BLaER1 treated with 17β-estradiol and CSF1 and Interleukin-3, amounts not matched to agents 10 nM and 100 nM (cell line): ENCODE results near the gene STRA6.

Experiments
- H3K27ac ChIP-seq, 11 experiments: shearing (Covaris generic); formaldehyde crosslinking; 2 replicates each; pipeline ENCODE4 v1.8.1; 2022
- H3K27me3 ChIP-seq, 11 experiments: shearing (Covaris generic); formaldehyde crosslinking; 2 replicates each; pipeline ENCODE4 v1.8.1; 2022
- H3K36me3 ChIP-seq, 11 experiments: shearing (Covaris generic); formaldehyde crosslinking; 2 replicates each; pipeline ENCODE4 v1.8.1; 2022
- H3K4me1 ChIP-seq, 10 experiments: shearing (Covaris generic); formaldehyde crosslinking; 2 replicates each; pipeline ENCODE4 v1.8.1; 2022
- H3K4me2 ChIP-seq, 11 experiments: shearing (Covaris generic); formaldehyde crosslinking; 2 replicates each; pipeline ENCODE4 v1.8.1; 2022
- H3K4me3 ChIP-seq, 10 experiments: shearing (Covaris generic); formaldehyde crosslinking; 2 replicates each; pipeline ENCODE4 v1.8.1; 2022
- H3K9ac ChIP-seq, 11 experiments: shearing (Covaris generic); formaldehyde crosslinking; 2 replicates each; pipeline ENCODE4 v1.8.1; 2022
- H3K9me3 ChIP-seq, 11 experiments: shearing (Covaris generic); formaldehyde crosslinking; replicated peaks in 1 of 11; 2 replicates each; pipeline ENCODE4 v1.8.1; 2022
- H4K20me1 ChIP-seq, 11 experiments: shearing (Covaris generic); formaldehyde crosslinking; 2 replicates each; pipeline ENCODE4 v1.8.1; 2022
- Cebpa-rat ChIP-seq, 11 experiments: shearing (Covaris generic); IDR thresholded peaks; 2 replicates each; pipeline ENCODE4 v1.8.1; 2022

The STRA6 gene

DNA sequence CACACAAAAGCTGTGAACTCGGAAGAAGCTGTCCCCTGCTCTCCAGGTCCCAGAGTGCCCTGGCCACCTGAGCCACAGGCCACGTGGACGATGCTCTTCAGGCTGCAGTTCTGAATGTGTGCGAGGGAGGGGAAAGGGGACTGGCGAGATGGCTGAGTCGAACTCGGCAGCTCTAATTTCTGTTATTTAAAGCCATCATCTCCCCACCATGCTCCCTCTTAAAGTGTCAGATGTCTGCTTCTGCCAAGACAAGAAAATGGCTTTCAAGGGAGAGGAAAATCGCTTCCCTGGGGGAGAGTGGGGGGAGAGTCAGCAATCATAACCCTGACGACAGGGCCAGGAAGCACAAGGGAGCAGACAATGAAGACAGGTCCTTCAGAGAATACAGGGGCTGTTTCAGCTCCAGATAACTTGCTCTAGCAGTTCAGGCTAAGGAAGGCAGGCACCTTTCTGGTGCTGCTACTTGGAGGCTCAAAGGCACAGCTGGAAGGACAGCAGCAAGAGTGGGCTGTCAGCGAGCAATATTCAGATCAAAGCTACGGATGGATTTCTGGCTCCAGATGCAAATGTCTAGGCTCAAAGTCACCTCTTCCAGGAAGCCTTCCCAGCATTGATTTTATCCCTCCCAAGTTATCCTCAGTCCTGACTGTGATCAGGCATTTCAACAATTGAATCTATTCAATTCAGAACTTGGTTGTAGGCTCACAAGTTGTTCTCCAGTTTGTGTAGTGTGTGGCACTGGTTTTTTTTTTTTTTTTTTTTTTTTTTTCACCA, 18.1 kb upstream of the STRA6 start:
- Histone ChIP-seq H3K4me3 (no peak overlapping the region), H3K9me3 (no peaks in the 10 kb centered on the region), H3K4me1 (peaks cover 0 to 4% (median under 1%) of the 10 kb centered on the region in 10 experiments; a peak in 3 of 20 replicates), H4K20me1 (peaks cover 0 to 18% (median 0%) of the 10 kb centered on the region in 11 experiments; a peak in 2 of 22 replicates), H3K4me2 (no peak overlapping the region), H3K36me3 (no peaks in the 10 kb centered on the region), H3K9ac (no peak overlapping the region), H3K27me3 (peaks cover 0 to 16% (median 8%) of the 10 kb centered on the region in 11 experiments; a peak in 12 of 22 replicates), H3K27ac (no peak overlapping the region)
- no peak for TF ChIP-seq Cebpa-rat (IDR thresholded peaks at IDR 0.05)

DNA sequence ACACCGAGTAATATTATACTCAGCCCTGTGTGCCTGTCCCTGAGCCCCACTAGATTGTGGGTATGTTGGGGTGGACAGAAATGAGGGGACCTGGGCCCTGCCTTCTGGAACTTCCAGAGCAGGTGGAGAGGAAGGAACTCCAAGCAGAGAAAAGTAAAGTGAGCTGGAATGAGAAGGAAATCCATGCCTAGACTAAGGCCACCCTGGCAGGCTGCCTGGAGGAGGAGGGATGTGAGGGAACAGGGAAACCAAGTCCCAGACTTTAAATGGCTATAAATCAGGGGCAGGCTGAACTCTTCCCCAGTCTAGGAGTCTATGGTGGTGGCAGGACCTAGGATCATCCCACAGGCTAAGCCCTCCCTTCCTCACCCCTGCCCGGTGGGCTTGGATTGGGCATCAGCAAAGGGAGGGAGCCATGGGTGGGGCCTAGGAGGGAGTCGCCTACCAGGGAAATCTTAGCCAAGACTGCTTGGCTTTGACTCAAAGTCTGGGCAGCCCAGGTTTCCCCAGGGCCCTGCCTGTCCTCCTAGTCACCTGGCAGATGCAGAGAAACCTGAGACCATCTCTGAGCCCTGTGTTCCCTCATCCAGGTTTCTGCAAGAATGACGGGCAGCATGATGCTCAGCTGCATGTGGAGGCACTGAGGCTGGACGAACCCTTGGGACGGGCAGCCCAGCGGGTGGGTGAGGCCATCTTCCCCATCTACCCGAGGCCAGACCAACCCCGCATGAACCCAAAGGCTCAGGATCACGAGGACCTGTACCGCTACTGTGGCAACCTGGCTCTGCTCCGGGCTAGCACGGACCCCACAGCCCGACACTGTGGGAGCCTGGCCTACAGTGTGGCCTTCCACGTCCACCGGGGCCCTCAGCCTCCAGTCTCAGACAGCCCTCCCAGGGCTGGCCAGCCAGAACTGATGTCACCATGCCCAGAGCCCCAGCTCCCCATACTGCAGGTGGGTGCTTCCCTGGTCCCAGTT, 15.6 kb upstream of the STRA6 start:
- no peak overlapping the region for H3K9ac ChIP-seq
- peaks cover 8 to 27% (median 22%) of the 10 kb centered on the region in 10 experiments; a peak in 18 of 20 replicates for H3K4me1 ChIP-seq
- H3K36me3 ChIP-seq = no peaks in the 10 kb centered on the region
- H4K20me1 ChIP-seq = peaks cover 0 to 18% (median 0%) of the 10 kb centered on the region in 11 experiments; a peak in 1 of 22 replicates
- H3K4me2 ChIP-seq = no peak overlapping the region
- no peak overlapping the region for H3K4me3 ChIP-seq
- H3K9me3 ChIP-seq = no peaks in the 10 kb centered on the region
- H3K27ac ChIP-seq = no peak overlapping the region
- H3K27me3 ChIP-seq = peaks cover 0 to 16% (median 8%) of the 10 kb centered on the region in 11 experiments; a peak in 12 of 22 replicates
- TF ChIP-seq Cebpa-rat (IDR thresholded peaks at IDR 0.05) = no peak

DNA sequence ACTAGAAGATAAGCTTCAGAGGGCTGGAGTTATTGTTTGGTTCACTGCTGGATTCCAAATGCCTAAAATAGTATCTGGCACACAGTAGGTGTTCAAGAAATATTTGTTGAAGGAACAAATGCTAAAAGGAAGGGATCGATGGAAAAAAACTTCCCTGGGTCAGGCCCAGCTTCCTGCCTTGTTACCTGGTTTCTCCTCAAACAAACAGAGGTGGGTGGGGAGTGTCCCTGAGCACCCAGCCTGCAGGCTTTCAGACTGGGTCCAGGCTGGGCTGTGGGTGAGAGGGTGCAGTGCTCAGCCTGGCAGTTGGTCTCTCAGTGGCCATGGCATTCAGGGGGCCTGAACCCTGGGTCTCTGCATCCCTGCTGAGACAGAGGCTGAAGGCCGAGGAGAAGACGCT, 14.4 kb upstream of the STRA6 start:
- H3K9me3 ChIP-seq = no peaks in the 10 kb centered on the region
- H3K27me3 ChIP-seq = peaks cover 0 to 9% (median 4%) of the 10 kb centered on the region in 11 experiments; a peak in 9 of 22 replicates

DNA sequence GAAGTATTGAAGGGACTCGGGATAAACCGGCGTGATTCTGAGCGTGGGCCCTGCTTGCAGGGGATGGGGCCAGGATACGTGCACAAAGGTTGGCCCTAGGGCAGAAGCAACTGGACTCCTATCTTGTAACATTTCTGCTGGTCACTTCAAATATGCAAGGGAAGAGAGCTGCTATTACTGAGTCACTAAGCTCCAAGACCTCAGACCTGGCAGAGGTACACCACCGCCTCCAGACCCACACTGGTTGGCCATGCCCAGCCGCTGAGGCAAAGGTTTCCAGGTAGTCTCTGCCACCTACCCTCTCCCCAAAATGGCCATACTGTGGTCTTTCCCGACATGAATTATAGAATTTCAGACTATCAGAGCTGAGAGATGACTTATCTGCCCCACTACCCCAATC, 13.4 kb upstream of the STRA6 start:
- H3K4me3 ChIP-seq = no peak overlapping the region
- TF ChIP-seq Cebpa-rat (IDR thresholded peaks at IDR 0.05) = no peak
- H4K20me1 ChIP-seq = 0 out of 22 replicates have a peak, but pooled peaks cover 0 to 10% (median 0%) of the 10 kb centered on the region in 11 experiments
- no peaks in the 10 kb centered on the region for H3K9me3 ChIP-seq
- no peak overlapping the region for H3K4me2 ChIP-seq
- H3K9ac ChIP-seq = no peak overlapping the region
- H3K27me3 ChIP-seq = 0 out of 22 replicates have a peak, but pooled peaks cover 0 to 6% (median 0%) of the 10 kb centered on the region in 11 experiments
- H3K36me3 ChIP-seq = no peaks in the 10 kb centered on the region
- H3K27ac ChIP-seq = no peak overlapping the region
- peaks cover 8 to 33% (median 22%) of the 10 kb centered on the region in 10 experiments; a peak in 18 of 20 replicates for H3K4me1 ChIP-seq

More for the DNA sequence above, 14.4 kb upstream of the STRA6 start:
- no peak overlapping the region for H3K4me2 ChIP-seq
- no peak overlapping the region for H3K4me3 ChIP-seq
- H3K4me1 ChIP-seq = peaks cover 8 to 33% (median 22%) of the 10 kb centered on the region in 10 experiments; a peak in 18 of 20 replicates
- H3K27ac ChIP-seq = no peak overlapping the region
- H3K9ac ChIP-seq = no peak overlapping the region
- peaks cover 0 to 16% (median 0%) of the 10 kb centered on the region in 11 experiments; a peak in 1 of 22 replicates for H4K20me1 ChIP-seq
- no peaks in the 10 kb centered on the region for H3K36me3 ChIP-seq
- no peak for TF ChIP-seq Cebpa-rat (IDR thresholded peaks at IDR 0.05)

DNA sequence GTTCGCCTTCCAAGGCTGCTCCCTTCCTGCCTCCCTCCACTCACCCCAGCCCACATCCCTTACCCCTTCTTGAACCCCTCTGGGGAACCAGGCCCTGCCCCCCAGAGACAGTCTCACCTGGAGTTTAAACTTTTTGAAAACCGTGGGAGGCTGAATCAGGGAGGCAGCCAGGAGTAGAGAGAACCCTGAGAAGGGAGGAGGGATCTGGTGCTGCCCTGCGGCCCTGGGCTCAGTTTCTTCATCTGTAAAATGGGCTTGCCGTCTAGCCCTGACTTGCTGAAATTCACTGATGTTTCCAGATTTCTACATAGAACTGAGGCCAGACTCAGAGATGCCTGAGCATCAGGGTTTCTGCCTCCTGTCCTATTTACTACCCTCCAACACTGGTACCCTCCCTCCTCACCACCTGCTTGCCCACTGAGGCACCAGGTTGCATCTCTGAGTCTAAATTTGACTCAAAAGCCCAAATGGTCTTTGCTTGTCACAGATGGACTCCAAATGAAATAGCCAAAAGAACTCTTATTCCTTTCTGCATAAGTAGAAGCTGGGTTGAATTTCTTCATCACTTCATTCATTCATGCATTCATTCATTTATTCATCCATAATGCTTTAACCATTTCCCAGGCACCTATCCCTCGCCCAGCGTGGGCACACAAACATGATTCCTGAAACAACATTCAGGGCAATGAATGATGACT, 11.9 kb upstream of the STRA6 start:
- no peak for TF ChIP-seq Cebpa-rat (IDR thresholded peaks at IDR 0.05)
- H3K9me3 ChIP-seq = no peaks in the 10 kb centered on the region
- peak overlapping the region in 4 of 11 experiments; percentile 12 to 43 (median 20); a peak in 6 of 22 replicates for H3K27ac ChIP-seq
- peak overlapping the region in 10 of 11 experiments; percentile 16 to 81 (median 58); a peak in 18 of 22 replicates for H3K4me2 ChIP-seq
- peaks cover 8 to 33% (median 22%) of the 10 kb centered on the region in 10 experiments; a peak in 18 of 20 replicates for H3K4me1 ChIP-seq
- H3K36me3 ChIP-seq = no peaks in the 10 kb centered on the region
- 0 out of 22 replicates have a peak, but pooled peaks cover 0 to 10% (median 0%) of the 10 kb centered on the region in 11 experiments for H4K20me1 ChIP-seq
- H3K27me3 ChIP-seq = no peaks in the 10 kb centered on the region
- peak overlapping the region in 1 of 11 experiments; percentile 50; a peak in 2 of 22 replicates for H3K9ac ChIP-seq
- H3K4me3 ChIP-seq = no peak overlapping the region

DNA sequence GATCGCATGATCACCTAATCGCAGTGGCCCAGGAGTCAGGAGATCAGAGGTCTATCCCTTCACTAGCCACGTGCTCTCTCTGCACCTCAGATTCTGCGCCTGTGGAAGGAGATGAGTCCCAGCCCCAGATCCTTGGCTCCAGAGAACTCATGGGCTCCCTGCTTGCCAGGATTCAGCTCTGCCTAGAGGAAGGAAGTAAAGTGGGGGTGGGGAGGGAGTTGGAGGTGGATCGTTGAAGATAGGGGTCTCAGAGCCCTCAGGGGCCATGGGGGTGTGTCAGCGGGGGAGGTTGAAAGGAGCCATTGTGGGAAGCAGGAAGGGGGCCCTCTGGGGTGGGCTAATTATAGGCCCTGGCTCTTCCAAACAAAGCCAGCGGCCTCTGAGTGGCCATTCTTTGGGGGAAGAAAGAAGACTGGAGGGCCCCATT, 11.3 kb upstream of the STRA6 start:
- Histone ChIP-seq H3K4me1 (peaks cover 8 to 33% (median 23%) of the 10 kb centered on the region in 10 experiments; a peak in 18 of 20 replicates), H3K9ac (peak overlapping the region in 1 of 11 experiments; percentile 50; a peak in 2 of 22 replicates), H3K27me3 (no peaks in the 10 kb centered on the region), H3K27ac (peak overlapping the region in 4 of 11 experiments; percentile 12 to 43 (median 20); a peak in 5 of 22 replicates), H3K4me2 (peak overlapping the region in 10 of 11 experiments; percentile 16 to 81 (median 58); a peak in 18 of 22 replicates), H4K20me1 (0 out of 22 replicates have a peak, but pooled peaks cover 0 to 4% (median 0%) of the 10 kb centered on the region in 11 experiments), H3K4me3 (no peak overlapping the region), H3K9me3 (no peaks in the 10 kb centered on the region), H3K36me3 (no peaks in the 10 kb centered on the region)
- no peak for TF ChIP-seq Cebpa-rat (IDR thresholded peaks at IDR 0.05)

DNA sequence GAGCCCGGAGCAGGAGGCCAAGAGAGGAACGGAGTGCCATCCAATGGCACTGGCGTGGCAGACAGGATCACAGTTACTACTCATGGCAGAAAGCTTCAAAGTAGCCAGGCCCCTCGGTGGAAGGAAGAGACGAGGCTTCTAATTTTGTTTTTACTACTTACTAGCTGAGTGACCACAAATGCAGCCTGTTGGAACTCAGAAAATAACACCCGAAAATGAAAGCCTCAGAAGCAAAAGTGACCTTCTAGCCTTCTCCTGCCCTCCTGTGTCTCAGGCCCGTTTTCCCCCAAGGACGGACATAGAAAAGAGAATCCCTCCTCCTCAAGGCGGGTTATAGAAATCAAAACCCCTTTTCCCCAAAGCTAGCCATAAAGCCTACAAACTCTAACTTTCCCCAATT, 9.9 kb upstream of the STRA6 start:
- Histone ChIP-seq H3K27ac (no peak overlapping the region), H3K9ac (no peak overlapping the region), H3K36me3 (no peaks in the 10 kb centered on the region), H4K20me1 (no peaks in the 10 kb centered on the region; a peak in 1 of 22 replicates), H3K4me2 (peak overlapping the region in 2 of 11 experiments; percentile 1 to 6; a peak in 1 of 22 replicates), H3K4me1 (peaks cover 8 to 33% (median 23%) of the 10 kb centered on the region in 10 experiments; a peak in 18 of 20 replicates), H3K4me3 (no peak overlapping the region), H3K9me3 (no peaks in the 10 kb centered on the region), H3K27me3 (no peaks in the 10 kb centered on the region)
- TF ChIP-seq Cebpa-rat (IDR thresholded peaks at IDR 0.05) = no peak

DNA sequence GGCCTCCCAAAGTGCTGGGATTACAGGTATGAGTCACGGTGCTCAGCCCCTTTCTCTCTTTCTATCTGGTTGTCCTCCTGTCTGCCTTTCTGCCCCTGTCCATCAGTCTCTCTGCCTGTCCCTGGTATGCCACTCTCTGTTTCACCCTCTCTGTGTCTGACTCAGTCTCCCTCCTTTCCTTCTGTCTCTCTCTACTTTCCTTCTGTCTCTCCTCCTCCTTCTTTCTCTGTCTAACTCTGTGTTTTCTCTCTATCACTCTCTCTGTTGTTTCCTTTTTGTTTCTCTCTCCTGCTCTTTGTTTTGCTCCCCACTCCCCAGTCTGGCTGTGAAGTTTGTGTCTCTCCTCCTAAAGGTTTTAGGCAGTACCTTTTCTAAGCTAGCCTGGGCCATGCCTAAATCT, 9.1 kb upstream of the STRA6 start:
- Histone ChIP-seq H3K4me3 (no peak overlapping the region), H3K27ac (no peak overlapping the region), H3K36me3 (no peaks in the 10 kb centered on the region), H3K9ac (no peak overlapping the region), H3K4me2 (no peak overlapping the region), H3K4me1 (peaks cover 8 to 33% (median 23%) of the 10 kb centered on the region in 10 experiments; a peak in 18 of 20 replicates), H3K9me3 (no peaks in the 10 kb centered on the region), H4K20me1 (peaks cover 0 to 7% (median 0%) of the 10 kb centered on the region in 11 experiments; a peak in 2 of 22 replicates), H3K27me3 (no peaks in the 10 kb centered on the region)
- no peak for TF ChIP-seq Cebpa-rat (IDR thresholded peaks at IDR 0.05)
